Measurements from ENCODE around the gene LRRC3C.
"Not testable (repeated sequence)": the region's sequence is repeated elsewhere in the genome, so short reads cannot be mapped to it uniquely, and the experiment has no call there.

LRRC3C gene

DNA sequence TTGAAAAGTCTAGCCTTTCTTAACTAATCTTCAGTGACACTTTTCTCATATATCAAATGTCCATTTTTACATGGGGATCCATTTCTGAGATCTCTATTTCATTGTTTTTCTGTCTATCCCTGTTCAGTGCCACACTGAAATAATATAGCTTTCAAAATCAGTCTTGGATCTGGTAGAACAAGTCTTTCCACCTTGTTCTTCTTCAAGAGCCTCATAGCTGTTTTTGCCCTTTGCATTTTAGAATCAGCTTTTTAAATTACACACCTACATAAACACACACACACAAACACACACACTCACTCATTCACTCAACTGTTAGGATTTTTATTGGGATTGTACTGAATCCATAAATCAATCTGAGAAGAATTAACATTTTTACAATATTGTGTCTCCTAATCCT lies 28.3 kb upstream of the LRRC3C start:
- H3K36me3 ChIP-seq, result no peaks in the 10 kb centered on the region
- no peak for DNase-seq
- no peaks in the 10 kb centered on the region for H3K4me1 ChIP-seq
- H3K9me3 ChIP-seq, result no peaks in the 10 kb centered on the region
- TF ChIP-seq, protein P1, sequence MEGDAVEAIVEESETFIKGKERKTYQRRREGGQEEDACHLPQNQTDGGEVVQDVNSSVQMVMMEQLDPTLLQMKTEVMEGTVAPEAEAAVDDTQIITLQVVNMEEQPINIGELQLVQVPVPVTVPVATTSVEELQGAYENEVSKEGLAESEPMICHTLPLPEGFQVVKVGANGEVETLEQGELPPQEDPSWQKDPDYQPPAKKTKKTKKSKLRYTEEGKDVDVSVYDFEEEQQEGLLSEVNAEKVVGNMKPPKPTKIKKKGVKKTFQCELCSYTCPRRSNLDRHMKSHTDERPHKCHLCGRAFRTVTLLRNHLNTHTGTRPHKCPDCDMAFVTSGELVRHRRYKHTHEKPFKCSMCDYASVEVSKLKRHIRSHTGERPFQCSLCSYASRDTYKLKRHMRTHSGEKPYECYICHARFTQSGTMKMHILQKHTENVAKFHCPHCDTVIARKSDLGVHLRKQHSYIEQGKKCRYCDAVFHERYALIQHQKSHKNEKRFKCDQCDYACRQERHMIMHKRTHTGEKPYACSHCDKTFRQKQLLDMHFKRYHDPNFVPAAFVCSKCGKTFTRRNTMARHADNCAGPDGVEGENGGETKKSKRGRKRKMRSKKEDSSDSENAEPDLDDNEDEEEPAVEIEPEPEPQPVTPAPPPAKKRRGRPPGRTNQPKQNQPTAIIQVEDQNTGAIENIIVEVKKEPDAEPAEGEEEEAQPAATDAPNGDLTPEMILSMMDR (IDR thresholded peaks at IDR 0.05; ENCODE audit: low read depth, low read length), result no peak
- H3K27me3 ChIP-seq, result peaks cover 56% of the 10 kb centered on the region
- no peak overlapping the region for H3K4me3 ChIP-seq (ENCODE audit: low read depth, low read length)

DNA sequence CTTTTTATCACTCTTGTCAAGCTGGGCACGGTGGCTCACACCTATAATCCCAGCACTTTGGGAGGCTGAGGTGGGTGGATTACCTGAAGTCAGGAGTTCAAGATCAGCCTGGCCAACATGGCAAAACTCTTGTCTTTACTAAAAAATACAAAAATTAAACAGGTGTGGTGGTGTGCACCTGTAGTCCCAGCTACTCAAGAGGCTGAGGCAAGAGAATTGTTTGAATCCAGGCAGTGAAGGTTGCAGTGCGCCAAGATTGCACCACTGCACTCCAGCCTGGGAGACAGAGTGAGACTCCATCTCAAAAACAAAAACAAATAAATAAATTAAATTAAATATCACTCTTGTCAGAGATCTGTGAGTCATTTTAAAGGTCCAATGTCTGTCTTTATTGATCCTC lies 25.5 kb upstream of the LRRC3C start:
- H3K9me3 ChIP-seq; H3K36me3 ChIP-seq; H3K4me1 ChIP-seq; H3K4me3 ChIP-seq (ENCODE audit: low read depth, low read length); DNase-seq: not testable (repeated sequence)
- H3K27me3 ChIP-seq, result peaks cover 45% of the 10 kb centered on the region

DNA sequence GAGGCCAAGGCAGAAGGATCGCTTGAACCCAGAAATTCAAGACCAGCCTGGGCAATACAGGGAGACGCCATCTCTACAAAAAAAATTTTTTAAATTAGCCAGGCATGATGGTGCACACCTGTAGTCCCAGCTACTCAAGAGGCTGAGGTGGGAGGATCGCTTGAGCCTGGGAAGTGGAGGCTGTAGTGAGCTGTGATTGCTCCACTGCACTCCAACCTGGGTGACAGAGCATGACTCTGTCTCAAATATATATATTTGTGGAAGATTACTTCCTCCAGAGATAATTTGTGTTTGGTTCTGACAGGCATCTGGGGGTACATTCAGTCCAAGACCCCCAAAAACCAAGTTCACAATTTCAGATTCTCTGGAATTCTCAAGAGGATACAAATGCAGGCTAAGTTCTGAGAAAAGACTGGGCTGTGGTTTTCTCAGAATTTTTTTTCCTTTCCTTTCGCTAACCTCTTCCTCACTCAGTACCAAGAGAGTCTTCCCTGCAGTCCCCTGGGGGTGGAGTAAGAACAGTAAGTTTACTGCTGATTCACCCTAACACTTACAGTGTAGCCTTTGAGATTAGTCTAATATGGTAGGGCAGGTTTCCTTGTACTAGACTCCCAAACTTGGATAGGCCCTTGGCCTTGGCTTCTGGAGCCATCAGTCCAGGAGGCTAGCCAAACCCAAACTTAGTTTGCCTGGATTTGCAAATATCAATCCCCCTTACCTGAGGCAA lies 24.2 kb upstream of the LRRC3C start:
- Histone ChIP-seq H3K4me1 (no peaks in the 10 kb centered on the region), H3K27me3 (peaks cover 33% of the 10 kb centered on the region), H3K36me3 (no peaks in the 10 kb centered on the region), H3K4me3 (ENCODE audit: low read depth, low read length) (no peak overlapping the region), H3K9me3 (no peaks in the 10 kb centered on the region)
- TF ChIP-seq, protein P1 (IDR thresholded peaks at IDR 0.05; ENCODE audit: low read depth, low read length), result no peak
- DNase-seq, result no peak

DNA sequence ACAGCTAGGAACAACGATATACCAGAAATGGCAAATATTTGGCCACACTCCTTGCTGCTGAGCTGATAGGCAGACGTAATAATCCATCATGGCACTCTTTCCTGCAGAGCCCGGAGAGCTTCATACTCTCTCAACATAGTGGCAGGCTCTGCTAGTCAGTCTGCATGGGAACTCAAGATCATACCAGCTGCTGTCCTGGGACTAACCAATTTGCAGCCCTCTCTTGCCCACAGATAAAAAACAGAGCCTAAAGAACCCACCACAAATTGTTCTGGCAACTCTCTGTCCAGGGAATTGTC lies 22.6 kb upstream of the LRRC3C start:
- H3K36me3 ChIP-seq, result no peaks in the 10 kb centered on the region
- no peaks in the 10 kb centered on the region for H3K9me3 ChIP-seq
- DNase-seq, result no peak
- H3K27me3 ChIP-seq, result peaks cover 21% of the 10 kb centered on the region
- TF ChIP-seq, protein P1 (IDR thresholded peaks at IDR 0.05; ENCODE audit: low read depth, low read length), result no peak
- H3K4me1 ChIP-seq, result no peaks in the 10 kb centered on the region
- no peak overlapping the region for H3K4me3 ChIP-seq (ENCODE audit: low read depth, low read length)

DNA sequence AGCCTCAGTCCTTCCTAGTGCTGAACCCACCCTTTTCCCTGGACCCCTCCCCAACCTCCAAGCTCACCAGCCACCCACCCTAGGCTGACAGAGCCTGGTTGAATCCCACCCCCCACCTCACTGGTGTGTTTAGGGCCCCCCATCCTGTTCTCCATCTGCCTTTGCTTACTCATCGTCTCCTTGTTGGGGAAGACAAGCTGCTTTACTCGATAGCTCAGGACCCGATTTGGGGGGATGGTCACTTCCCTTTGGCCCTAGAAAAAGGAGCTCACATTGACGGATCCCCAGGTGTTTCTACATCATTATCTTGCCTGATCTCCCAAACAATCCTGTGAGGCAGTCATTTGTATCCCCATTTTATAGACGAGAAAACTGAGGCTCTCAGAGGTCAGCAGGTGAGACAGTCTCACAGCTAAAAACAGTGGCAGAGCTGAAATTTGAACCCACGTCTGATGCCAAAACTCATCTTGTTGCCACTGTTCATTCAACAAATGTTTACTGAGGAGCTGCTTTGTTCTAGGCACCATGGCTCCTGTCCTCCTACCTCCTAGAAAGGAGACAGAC lies 18.7 kb upstream of the LRRC3C start:
- no peaks in the 10 kb centered on the region for H3K4me1 ChIP-seq
- no peaks in the 10 kb centered on the region for H3K9me3 ChIP-seq
- H3K36me3 ChIP-seq, result no peaks in the 10 kb centered on the region
- TF ChIP-seq, protein P1 (IDR thresholded peaks at IDR 0.05; ENCODE audit: low read depth, low read length), result no peak
- DNase-seq, result no peak
- H3K27me3 ChIP-seq, result 0 out of 2 replicates have a peak, but pooled peaks cover 10% of the 10 kb centered on the region
- no peak overlapping the region for H3K4me3 ChIP-seq (ENCODE audit: low read depth, low read length)

DNA sequence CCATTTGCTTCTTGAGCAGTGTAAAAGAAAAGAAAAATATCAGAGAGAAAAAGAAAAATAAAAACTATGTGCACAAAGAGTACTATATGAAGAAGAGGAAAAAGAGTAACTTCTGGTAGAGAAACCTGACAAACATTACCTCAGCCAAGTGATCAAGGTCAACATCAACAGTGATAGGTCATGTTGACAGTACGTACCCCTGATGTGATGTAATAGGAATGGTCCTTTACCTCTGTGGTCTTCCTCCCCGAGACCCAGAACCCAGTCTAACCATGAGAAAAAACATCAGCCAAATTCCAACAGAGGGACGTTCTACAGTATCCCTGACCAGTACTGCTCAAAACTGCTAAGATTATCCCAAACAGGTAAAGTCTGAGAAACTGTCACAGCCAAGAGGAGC lies 13.5 kb upstream of the LRRC3C start:
- H3K4me1 ChIP-seq, result no peaks in the 10 kb centered on the region
- no peaks in the 10 kb centered on the region for H3K27me3 ChIP-seq
- H3K36me3 ChIP-seq, result no peaks in the 10 kb centered on the region
- H3K4me3 ChIP-seq (ENCODE audit: low read depth, low read length), result no peak overlapping the region
- no peaks in the 10 kb centered on the region for H3K9me3 ChIP-seq
- DNase-seq, result no peak
- TF ChIP-seq, protein P1 (IDR thresholded peaks at IDR 0.05; ENCODE audit: low read depth, low read length), result no peak
